Measurements from ENCODE around the gene MPZL3. TPM values are rescaled to one million over a fixed set of nuclear protein-coding genes. Genes with fewer than 3 reads are reported as not detected.

The MPZL3 gene, protein sequence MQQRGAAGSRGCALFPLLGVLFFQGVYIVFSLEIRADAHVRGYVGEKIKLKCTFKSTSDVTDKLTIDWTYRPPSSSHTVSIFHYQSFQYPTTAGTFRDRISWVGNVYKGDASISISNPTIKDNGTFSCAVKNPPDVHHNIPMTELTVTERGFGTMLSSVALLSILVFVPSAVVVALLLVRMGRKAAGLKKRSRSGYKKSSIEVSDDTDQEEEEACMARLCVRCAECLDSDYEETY
- total RNA-seq, result 0.49 and 0.97 TPM in 2 replicates

DNA sequence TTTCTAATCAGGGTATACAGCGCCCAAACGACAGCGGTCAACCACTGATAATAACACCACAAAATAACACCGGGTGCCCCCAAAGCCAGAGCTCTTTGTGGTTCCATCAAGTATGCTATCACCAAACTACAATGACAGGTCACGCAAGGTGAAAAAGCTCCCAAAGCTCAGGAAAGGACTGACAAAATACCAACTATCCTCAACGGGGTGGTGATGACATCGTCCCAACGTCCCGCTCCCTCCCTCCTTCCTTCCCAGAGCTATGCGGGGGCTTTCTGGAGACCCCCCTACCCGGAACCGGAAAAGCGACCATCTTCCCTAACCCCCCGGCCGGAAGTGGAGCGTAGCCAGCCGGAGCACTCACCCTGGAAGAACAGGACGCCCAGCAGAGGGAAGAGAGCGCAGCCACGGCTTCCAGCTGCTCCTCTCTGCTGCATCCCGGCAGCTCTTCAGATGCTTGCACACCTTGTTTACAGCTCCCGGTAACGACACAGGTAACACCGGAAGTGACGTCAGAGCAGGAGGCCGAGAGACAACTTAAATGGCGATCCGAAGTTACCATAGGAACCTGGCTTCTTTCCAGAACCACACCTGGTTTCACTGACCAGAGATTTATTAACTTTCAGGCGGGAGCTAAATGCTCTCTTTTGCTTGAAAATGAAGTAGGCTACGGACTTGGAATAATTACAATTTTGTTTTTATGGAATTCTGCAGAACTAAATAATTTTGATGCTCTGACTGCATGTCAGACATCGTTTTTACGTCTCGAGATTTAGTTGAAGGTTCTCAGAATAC, at the start of gene MPZL3:
Gene MPZL3, minus strand, starts transcription at position 508 of the 795 bp plus-strand sequence. Its CDS starts 71 bp downstream, at position 437.

DNA sequence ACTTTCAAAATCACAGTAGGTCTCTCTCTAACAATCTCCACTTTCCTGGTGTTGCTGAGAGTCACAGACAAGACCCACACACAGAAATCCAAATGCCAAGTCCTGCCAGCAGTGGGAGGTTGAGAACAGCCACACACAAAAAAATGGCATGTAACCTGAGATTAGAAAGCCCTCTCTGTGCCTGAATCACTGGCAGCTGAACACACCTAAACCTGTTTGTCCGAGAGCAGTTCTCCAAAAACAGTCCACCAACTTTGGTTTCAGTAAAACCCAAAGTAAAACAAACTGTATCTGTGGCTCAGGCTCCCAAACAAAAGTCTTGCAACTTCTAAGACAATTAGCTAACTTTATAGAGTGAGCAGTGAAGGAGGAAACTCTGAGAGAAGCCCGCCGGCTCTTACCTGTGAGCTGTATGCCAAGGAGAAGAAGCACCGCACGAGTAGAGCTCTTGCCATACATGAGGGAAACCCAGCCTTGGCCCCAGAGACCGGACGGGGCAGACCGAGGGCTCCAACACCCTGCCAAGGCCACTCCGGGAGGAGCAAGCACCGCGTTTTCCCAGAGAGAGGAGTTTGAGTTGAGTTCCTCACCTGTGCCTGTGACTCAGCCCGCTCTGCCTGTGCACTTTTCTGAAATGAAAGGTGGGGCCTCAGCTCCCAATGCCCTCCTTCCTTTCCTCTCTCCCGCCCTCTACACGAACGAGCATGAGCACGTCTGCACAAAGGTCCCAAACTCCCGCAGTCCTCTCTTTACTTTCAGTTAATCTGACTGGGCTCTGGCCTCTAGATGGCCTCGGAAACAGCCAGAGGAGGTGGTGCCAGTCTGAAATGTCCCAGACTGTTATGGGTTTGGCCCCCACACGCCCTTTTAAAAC, 11.8 kb upstream of the MPZL3 start, which contains the start of gene MPZL2:
Gene MPZL2, minus strand, starts transcription at position 603 of the 874 bp plus-strand sequence. Its CDS starts 144 bp downstream, at position 459.

DNA sequence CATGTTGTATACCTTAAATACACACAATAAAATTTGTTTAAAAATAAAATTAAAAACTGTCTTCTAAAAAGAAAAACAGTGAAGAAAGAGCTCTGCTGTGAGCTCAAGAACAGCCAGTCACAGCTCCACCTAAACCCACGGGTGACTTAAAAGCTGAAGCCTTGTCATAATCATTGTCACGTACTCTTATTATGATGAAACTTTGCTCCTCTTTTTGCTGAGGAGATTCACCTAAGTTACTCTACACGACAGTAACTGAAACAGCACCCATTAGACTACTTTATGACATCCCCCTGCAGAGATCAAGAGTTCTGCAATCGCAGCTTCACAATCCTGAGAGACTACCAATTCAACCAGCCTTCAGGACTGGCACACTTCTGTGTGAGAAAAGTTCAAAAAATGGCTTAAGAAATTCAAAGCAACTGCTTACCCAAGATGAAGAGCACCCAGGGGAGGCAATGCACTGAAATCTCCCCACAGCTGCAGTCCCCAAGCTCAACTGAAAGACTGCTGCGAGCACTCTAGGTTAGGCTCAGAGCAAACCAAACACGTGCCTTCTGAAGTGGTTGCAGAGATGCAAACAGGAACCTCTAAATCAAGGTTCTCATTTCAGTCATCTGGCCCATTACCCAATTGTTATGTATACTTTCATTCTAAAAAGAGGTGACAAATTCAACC, 27.5 kb downstream of the MPZL3 start, which contains the start of gene JAML:
Gene JAML, minus strand, starts transcription at position 501 of the 678 bp plus-strand sequence. CDS start 10,145 bp downstream, outside the sequence.

Small RNA genes lying within 50 kb of the gene (small RNA-seq; reads per million reads assigned to genes)
- not detected for gene HSPE1P18

Other genes starting within 250 kb of the MPZL3 start
- not detected in 2 replicates for gene TMPRSS4, start 175.3 kb downstream of the MPZL3 start, total RNA-seq
- gene SMIM35, start 165.4 kb downstream of the MPZL3 start, total RNA-seq, result not detected in 2 replicates
- under 0.01 TPM in 1 of 2 replicates, not detected in the other for gene SCN4B, start 99.5 kb downstream of the MPZL3 start, total RNA-seq
- gene SCN2B, start 75.7 kb downstream of the MPZL3 start, total RNA-seq, result under 0.01 TPM in 2 replicates
- not detected in 2 replicates for gene JAML, start 27.4 kb downstream of the MPZL3 start, total RNA-seq
- 0.12 TPM in 1 of 2 replicates, not detected in the other for gene MPZL2, start 11.9 kb upstream of the MPZL3 start, total RNA-seq
- gene CD3E, start 52.4 kb upstream of the MPZL3 start, total RNA-seq, result not detected in 2 replicates
- gene CD3D, start 90.3 kb upstream of the MPZL3 start, total RNA-seq, result not detected in 2 replicates
- not detected in 2 replicates for gene CD3G, start 92.0 kb upstream of the MPZL3 start, total RNA-seq
- 62.4 and 66.4 TPM in 2 replicates for gene UBE4A, start 107.2 kb upstream of the MPZL3 start, total RNA-seq
- gene ATP5MG, start 149.2 kb upstream of the MPZL3 start, total RNA-seq, result 18.2 and 24.9 TPM in 2 replicates
- 35.8 and 44.9 TPM in 2 replicates for gene KMT2A, start 184.1 kb upstream of the MPZL3 start, total RNA-seq